ENCODE data around the gene ASB15.
A peak's percentile ranks its signal among the peaks of the same experiment; 100 is the strongest.
"Not testable (repeated sequence)": the region's sequence is repeated elsewhere in the genome, so short reads cannot be mapped to it uniquely, and the experiment has no call there.

ASB15 gene

DNA sequence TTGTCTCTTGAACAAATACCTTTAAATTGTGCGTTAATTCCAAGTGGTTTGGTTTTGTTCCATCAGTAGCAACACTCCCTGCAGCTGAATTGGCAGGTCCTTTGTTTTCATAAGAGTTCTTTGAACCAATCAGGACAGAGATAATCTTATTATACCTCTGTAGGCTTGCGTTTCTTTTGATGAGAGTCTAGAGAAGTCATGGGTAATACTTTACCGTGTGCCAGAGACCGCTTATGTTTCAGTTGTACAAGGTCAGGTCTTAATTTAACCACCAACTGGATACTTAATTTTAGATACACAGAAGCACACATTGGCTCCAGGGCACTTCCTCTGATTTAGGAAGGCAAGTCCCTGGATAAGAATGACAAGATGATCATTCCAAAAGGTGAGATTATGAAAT lies at the start of gene ASB15:
Gene ASB15, plus strand, starts transcription at position 292 of the 400 bp plus-strand sequence. CDS start 12,682 bp downstream, outside the sequence.
- H3K4me3 ChIP-seq (replicated peaks; ENCODE audit: low read depth, low read length), result no peak within 1 kb of the TSS
- TF ChIP-seq CTCF (IDR thresholded peaks at IDR 0.05; ENCODE audit: low read length, missing control alignments), result no peak
- DNase-seq (ENCODE audit: low read depth), result no peak

DNA sequence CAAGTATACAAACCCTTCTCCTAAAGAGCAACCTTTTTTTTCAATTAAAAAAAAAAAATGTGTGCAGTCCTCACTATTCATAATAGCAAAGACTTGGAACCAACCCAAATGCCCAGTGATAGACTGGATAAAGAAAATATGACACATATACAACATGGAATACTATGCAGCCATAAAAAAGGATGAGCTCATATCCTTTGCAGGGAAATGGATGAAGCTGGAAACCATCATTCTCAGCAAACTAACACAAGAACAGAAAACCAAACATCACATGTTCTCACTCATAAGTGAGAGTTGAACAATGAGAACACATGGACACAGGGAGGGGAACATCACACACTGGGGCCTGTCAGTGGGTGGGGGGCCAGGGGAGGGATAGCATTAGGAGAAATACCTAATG lies 49.5 kb upstream of the ASB15 start:
- not testable (repeated sequence) for H3K4me3 ChIP-seq (replicated peaks; ENCODE audit: low read depth, low read length); DNase-seq (ENCODE audit: low read depth)

DNA sequence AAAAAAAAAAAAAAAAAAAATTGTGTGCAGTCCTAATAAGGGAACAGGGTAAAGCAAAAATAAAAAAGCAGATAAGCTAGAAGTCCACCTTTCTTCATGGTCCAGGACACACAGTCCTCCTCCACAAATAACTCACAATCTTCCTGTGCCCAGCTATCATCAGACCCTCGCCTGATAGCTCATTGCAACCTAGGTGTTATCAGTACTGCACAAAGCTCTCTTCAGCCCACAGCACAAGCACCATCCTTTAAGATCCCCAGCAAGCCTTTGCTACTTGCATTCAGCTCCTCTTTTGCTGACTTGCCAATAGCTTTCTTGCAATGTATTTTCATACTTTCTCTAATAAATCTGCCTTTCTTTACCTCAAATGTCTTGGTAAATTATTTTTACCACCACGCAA lies 49.0 kb upstream of the ASB15 start:
- H3K4me3 ChIP-seq (replicated peaks; ENCODE audit: low read depth, low read length), result no peak overlapping the region
- DNase-seq (ENCODE audit: low read depth), result no peak
- TF ChIP-seq CTCF (IDR thresholded peaks at IDR 0.05; ENCODE audit: low read length, missing control alignments), result no peak

DNA sequence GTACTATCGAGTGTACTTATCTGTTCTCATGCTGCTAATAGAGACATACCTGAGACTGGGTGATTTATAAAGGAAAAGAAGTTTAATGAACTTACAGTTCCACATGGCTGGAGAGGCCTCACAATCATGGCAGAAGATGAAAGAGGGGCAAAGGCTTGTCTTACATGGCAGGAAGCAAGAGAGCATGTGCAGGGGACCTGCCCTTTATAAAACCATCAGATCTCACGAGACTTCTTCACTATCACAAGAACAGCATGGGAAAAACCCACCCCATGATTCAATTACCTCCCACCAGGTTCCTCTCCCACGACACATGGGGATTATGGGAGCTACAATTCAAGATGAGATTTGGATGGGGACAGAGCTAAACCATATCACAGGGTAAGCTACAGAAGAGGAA lies 48.5 kb upstream of the ASB15 start:
- H3K4me3 ChIP-seq (replicated peaks; ENCODE audit: low read depth, low read length), result no peak overlapping the region
- no peak for DNase-seq (ENCODE audit: low read depth)

DNA sequence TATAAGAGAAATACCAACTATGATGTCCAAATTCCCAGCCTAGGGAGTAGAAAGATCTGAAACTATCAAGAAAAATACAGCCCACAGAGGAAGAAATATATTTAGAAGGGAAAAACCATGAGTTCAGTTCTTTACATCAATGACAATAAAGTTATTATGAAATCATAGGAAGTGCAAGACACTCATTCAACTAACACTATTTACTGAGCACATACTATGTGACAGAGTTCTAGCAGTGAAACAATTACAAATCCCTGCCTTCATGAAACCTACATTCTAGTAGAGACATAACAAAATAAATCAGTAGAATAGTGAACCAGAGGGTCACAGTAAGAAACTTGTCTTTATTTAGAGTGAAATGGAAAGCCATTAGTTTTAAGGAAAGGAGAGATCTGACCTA lies 46.1 kb upstream of the ASB15 start:
- DNase-seq (ENCODE audit: low read depth), result no peak
- no peak overlapping the region for H3K4me3 ChIP-seq (replicated peaks; ENCODE audit: low read depth, low read length)
- TF ChIP-seq CTCF (IDR thresholded peaks at IDR 0.05; ENCODE audit: low read length, missing control alignments), result no peak

More for the DNA sequence above, 48.5 kb upstream of the ASB15 start:
- TF ChIP-seq CTCF (IDR thresholded peaks at IDR 0.05; ENCODE audit: low read length, missing control alignments), result no peak

- no peak for TF ChIP-seq CTCF (IDR thresholded peaks at IDR 0.05; ENCODE audit: low read length, missing control alignments)
- no peak for DNase-seq (ENCODE audit: low read depth)
- peak overlapping the region; percentile 68 for H3K4me3 ChIP-seq (replicated peaks; ENCODE audit: low read depth, low read length)
Measured at GRCh38 chr7:123557016-123557397, 44.6 kb upstream of the ASB15 start.

GRCh38 chr7:123557398-123558288 lies 44.0 kb upstream of the ASB15 start, which contains the start of gene NDUFA5:
TSS of gene NDUFA5 (minus strand) at chr7:123557818. CDS start at chr7:123557795, 23 bp downstream.
- peak within 1 kb of the TSS; percentile 68 for H3K4me3 ChIP-seq (replicated peaks; ENCODE audit: low read depth, low read length)
- no peak for TF ChIP-seq CTCF (IDR thresholded peaks at IDR 0.05; ENCODE audit: low read length, missing control alignments)
- peak; percentile 100 for DNase-seq (ENCODE audit: low read depth)

Data from fibroblast of pulmonary artery (primary cell).